ENCODE data around the gene LTBP4. TPM values are rescaled to one million over a fixed set of nuclear protein-coding genes. Genes with fewer than 3 reads are reported as not detected.

The LTBP4 gene
- total and polyA plus RNA-seq, 2 donors (not counting 1 experiment from before 2014, with no cell fraction given) = 81.2 to 105 TPM

DNA sequence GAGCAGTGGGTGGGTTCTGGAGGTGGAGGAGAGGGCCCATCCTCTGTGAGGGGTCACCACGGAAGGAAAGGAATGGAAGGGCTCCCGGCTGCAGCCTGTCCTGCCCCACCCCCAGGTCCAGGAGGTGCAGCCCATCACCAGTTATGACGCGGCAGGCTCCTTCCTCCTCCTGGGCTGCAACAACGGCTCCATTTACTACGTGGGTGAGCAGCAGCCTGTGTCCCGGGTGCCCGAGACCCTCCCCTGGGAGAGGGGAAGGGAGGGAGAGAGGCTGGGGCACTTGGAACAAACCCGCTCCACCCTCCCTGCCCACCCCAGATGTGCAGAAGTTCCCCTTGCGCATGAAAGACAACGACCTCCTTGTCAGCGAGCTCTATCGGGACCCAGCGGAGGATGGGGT lies 17.9 kb upstream of the LTBP4 start:
- Histone ChIP-seq H3K4me1 (ENCODE audit: control insufficient read depth in 2 of 2, insufficient read depth in 2 of 2, low read length in 2 of 2) (peaks cover 9 to 23% of the 10 kb centered on the region in 2 donors), H3K4me3 (ENCODE audit: control extremely low read depth in 1 of 5, extremely low read depth in 1 of 5, insufficient read depth in 1 of 5, low read depth in 2 of 5, low read length in 4 of 5) (no peak overlapping the region), H3K9me3 (ENCODE audit: control extremely low read depth in 1 of 3, control insufficient read depth in 2 of 3, insufficient read depth in 1 of 3, low read length in 2 of 3) (no peaks in the 10 kb centered on the region), H3K79me2 (ENCODE audit: control insufficient read depth, insufficient read depth, low read length) (peaks cover 3% of the 10 kb centered on the region), H2AFZ (ENCODE audit: insufficient read depth, low read depth, low read length, poor library complexity, severe bottlenecking) (no peak overlapping the region), H3K27ac (ENCODE audit: low read length in 2 of 2) (no peak overlapping the region), H3K27me3 (replicated peaks in 1 of 4; ENCODE audit: control extremely low read depth in 1 of 4, control insufficient read depth in 3 of 4, insufficient read depth in 4 of 4, low read length in 3 of 4) (no peaks in the 10 kb centered on the region), H3K4me2 (replicated peaks; ENCODE audit: low read depth, low read length, poor library complexity, severe bottlenecking) (no peak overlapping the region), H3K36me3 (replicated peaks in 1 of 2; ENCODE audit: control extremely low read depth in 1 of 2, control insufficient read depth in 1 of 2, extremely low read depth in 1 of 2, insufficient read depth in 2 of 2, low read length in 1 of 2) (peaks cover 4 to 77% of the 10 kb centered on the region in 2 experiments), H4K20me1 (ENCODE audit: control insufficient read depth, insufficient read depth, low read length, poor library complexity, severe bottlenecking) (peaks cover 8% of the 10 kb centered on the region), H3K9ac (ENCODE audit: low read length) (no peak overlapping the region)
- Mint-ChIP-seq H3K27me3 (no peaks in the 10 kb centered on the region), H3K27ac (no peak overlapping the region), H3K9me3 (ENCODE audit: insufficient read depth) (no peaks in the 10 kb centered on the region), H3K4me1 (peaks cover 27% of the 10 kb centered on the region), H3K4me3 (no peak overlapping the region)
- TF ChIP-seq, protein P1, sequence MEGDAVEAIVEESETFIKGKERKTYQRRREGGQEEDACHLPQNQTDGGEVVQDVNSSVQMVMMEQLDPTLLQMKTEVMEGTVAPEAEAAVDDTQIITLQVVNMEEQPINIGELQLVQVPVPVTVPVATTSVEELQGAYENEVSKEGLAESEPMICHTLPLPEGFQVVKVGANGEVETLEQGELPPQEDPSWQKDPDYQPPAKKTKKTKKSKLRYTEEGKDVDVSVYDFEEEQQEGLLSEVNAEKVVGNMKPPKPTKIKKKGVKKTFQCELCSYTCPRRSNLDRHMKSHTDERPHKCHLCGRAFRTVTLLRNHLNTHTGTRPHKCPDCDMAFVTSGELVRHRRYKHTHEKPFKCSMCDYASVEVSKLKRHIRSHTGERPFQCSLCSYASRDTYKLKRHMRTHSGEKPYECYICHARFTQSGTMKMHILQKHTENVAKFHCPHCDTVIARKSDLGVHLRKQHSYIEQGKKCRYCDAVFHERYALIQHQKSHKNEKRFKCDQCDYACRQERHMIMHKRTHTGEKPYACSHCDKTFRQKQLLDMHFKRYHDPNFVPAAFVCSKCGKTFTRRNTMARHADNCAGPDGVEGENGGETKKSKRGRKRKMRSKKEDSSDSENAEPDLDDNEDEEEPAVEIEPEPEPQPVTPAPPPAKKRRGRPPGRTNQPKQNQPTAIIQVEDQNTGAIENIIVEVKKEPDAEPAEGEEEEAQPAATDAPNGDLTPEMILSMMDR (IDR thresholded peaks at IDR 0.05) = no peak
- TF ChIP-seq EZH2 (IDR thresholded peaks at IDR 0.05; ENCODE audit: borderline replicate concordance, insufficient read depth, low read depth, low read length, poor library complexity, severe bottlenecking) = no peak
- intact Hi-C loops (cut with micrococcal nuclease) = no loop called here
- WGBS (ENCODE audit: insufficient coverage) = 90% methylated on average over 8 of the region's 14 CpGs
- ATAC-seq (ENCODE audit: low read depth) (no peak), DNase-seq (no peak)
- ChIA-PET CTCF (no interaction called here), POLR2A (interaction anchor here (1.2 kb wide), 1 partner anchor 12 kb away, joined by 4 read pairs; no protein-coding TSS in a partner anchor)

DNA sequence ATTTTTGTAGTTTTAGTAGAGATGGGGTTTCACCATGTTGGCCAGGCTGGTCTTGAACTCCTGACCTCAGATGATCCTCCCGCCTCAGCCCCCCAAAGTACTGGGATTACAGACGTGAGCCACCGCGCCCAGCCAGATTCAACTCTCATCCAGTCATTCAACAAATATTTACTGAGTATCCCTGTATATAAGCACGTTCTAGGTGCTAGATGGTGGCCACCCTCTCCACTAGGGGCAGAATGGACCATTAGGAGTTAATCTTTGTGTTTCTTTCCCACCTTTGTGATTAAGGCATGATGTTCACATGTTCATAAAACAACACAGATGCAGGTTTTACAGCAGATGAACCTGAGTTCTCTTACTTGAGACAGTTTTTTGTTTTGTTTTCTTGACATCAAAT lies 17.2 kb upstream of the LTBP4 start:
- no peaks in the 10 kb centered on the region for H3K27me3 ChIP-seq (replicated peaks in 1 of 4; ENCODE audit: control extremely low read depth in 1 of 4, control insufficient read depth in 3 of 4, insufficient read depth in 4 of 4, low read length in 3 of 4)
- ATAC-seq (ENCODE audit: low read depth) = no peak
- no peak overlapping the region for H3K27ac ChIP-seq (ENCODE audit: low read length in 2 of 2)
- H3K4me3 Mint-ChIP-seq = no peak overlapping the region
- WGBS (ENCODE audit: insufficient coverage) = no CpG with 5 or more reads among the region's 5 CpGs
- H3K4me1 Mint-ChIP-seq = peaks cover 22% of the 10 kb centered on the region
- POLR2A ChIA-PET = interaction anchor here (1.2 kb wide), 1 partner anchor 13 kb away, joined by 4 read pairs; no protein-coding TSS in a partner anchor
- H3K9ac ChIP-seq (ENCODE audit: low read length) = no peak overlapping the region
- no peak for TF ChIP-seq EZH2 (IDR thresholded peaks at IDR 0.05; ENCODE audit: borderline replicate concordance, insufficient read depth, low read depth, low read length, poor library complexity, severe bottlenecking)
- TF ChIP-seq, protein P1 (IDR thresholded peaks at IDR 0.05) = no peak
- H3K4me3 ChIP-seq (ENCODE audit: control extremely low read depth in 1 of 5, extremely low read depth in 1 of 5, insufficient read depth in 1 of 5, low read depth in 2 of 5, low read length in 4 of 5) = no peak overlapping the region
- DNase-seq = no peak
- CTCF ChIA-PET = no interaction called here
- intact Hi-C loops (cut with micrococcal nuclease) = no loop called here
- H4K20me1 ChIP-seq (ENCODE audit: control insufficient read depth, insufficient read depth, low read length, poor library complexity, severe bottlenecking) = peaks cover 8% of the 10 kb centered on the region
- H3K9me3 ChIP-seq (ENCODE audit: control extremely low read depth in 1 of 3, control insufficient read depth in 2 of 3, insufficient read depth in 1 of 3, low read length in 2 of 3) = no peaks in the 10 kb centered on the region
- no peaks in the 10 kb centered on the region for H3K79me2 ChIP-seq (ENCODE audit: control insufficient read depth, insufficient read depth, low read length)
- H3K9me3 Mint-ChIP-seq (ENCODE audit: insufficient read depth) = no peaks in the 10 kb centered on the region
- peaks cover 4 to 77% of the 10 kb centered on the region in 2 experiments for H3K36me3 ChIP-seq (replicated peaks in 1 of 2; ENCODE audit: control extremely low read depth in 1 of 2, control insufficient read depth in 1 of 2, extremely low read depth in 1 of 2, insufficient read depth in 2 of 2, low read length in 1 of 2)
- no peak overlapping the region for H3K27ac Mint-ChIP-seq
- H2AFZ ChIP-seq (ENCODE audit: insufficient read depth, low read depth, low read length, poor library complexity, severe bottlenecking) = no peak overlapping the region
- no peaks in the 10 kb centered on the region for H3K27me3 Mint-ChIP-seq
- H3K4me1 ChIP-seq (ENCODE audit: control insufficient read depth in 2 of 2, insufficient read depth in 2 of 2, low read length in 2 of 2) = peaks cover 4 to 16% of the 10 kb centered on the region in 2 donors
- H3K4me2 ChIP-seq (replicated peaks; ENCODE audit: low read depth, low read length, poor library complexity, severe bottlenecking) = no peak overlapping the region
